ENCODE results near the gene PNPLA7. TPM values are rescaled to one million over a fixed set of nuclear protein-coding genes. Genes with fewer than 3 reads are reported as not detected.
A peak's percentile ranks its signal among the peaks of the same experiment; 100 is the strongest.

PNPLA7 gene
- total and polyA plus RNA-seq, 10 of the 15 experiments (the other 5 are each of a cell fraction or from before 2014, with no cell fraction given) = 0.04 to 0.85 (median 0.19) TPM; not detected in 1

DNA sequence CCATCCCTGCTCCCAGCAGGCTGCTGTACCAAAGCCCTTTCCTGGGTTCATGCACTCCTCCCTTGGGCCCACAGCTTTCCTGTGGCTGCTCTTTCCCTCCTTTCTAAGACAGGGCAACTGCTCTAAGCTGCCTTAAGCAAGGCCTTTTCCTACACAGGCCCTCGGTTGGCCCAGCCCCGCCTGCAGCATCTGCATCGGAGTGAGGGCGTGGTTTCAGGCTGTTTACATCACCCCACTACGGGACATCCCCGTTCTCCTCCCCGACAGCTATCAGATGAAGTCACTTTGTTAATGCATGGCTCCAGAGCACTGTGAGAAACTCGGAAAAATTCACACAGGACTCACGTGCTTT is 25.1 kb upstream of the PNPLA7 start:
- in situ Hi-C loops (cut with MboI) (no loop called here), intact Hi-C loops (cut with micrococcal nuclease; ENCODE audit: unreplicated experiment) (no loop called here)
- WGBS (ENCODE audit: insufficient coverage, insufficient replicate concordance, low lambda C conversion rate, missing lambda C conversion rate) = 36% methylated on average over 9 of the region's 9 CpGs
- Histone ChIP-seq H4K20me1 (ENCODE audit: control insufficient read depth, insufficient read depth) (no peaks in the 10 kb centered on the region), H3K27ac (ENCODE audit: control insufficient read depth, insufficient read depth) (no peak overlapping the region), H3K79me2 (ENCODE audit: control insufficient read depth, insufficient read depth, low read length) (peaks cover 26% of the 10 kb centered on the region), H3K4me1 (ENCODE audit: control insufficient read depth, insufficient read depth, low read length) (peaks cover 16% of the 10 kb centered on the region), H3K27me3 (replicated peaks in 1 of 2; ENCODE audit: control insufficient read depth in 2 of 2, insufficient read depth in 2 of 2, low read length in 1 of 2) (no peaks in the 10 kb centered on the region), H3K4me2 (ENCODE audit: control insufficient read depth, insufficient read depth) (no peak overlapping the region), H3K9me3 (replicated peaks; ENCODE audit: control insufficient read depth, insufficient read depth, low read length) (no peaks in the 10 kb centered on the region), H3K36me3 (ENCODE audit: control insufficient read depth in 2 of 2, insufficient read depth in 2 of 2, low read length in 1 of 2) (peaks cover 8 to 15% of the 10 kb centered on the region in 2 experiments), H3K9ac (ENCODE audit: control insufficient read depth, insufficient read depth, low read length) (no peak overlapping the region), H3K4me3 (0 out of 2 replicates have a peak overlapping the region, but pooled peaks have one; percentile 60), H2AFZ (ENCODE audit: control insufficient read depth, low read depth, low read length) (no peak overlapping the region)
- ChIA-PET POLR2A (interaction anchor here (1.1 kb wide), 1 partner anchor 116 kb away, joined by 3 read pairs; no protein-coding TSS in a partner anchor), SMC1A (ENCODE audit: uncharacterized antibody, unreplicated experiment) (interaction anchor here (1.0 to 1.3 kb wide), 3 partner anchors 15 to 24 kb away, joined by 3 to 4 read pairs (median 3); partner anchors contain the start of genes MRPL41 and ZMYND19), RAD21 (ENCODE audit: unreplicated experiment) (interaction anchor here (0.5 to 2.0 kb wide), 3 partner anchors 23 to 352 kb away, joined by 4 to 5 read pairs (median 4); partner anchors contain the start of gene MRPL41), CTCF (interaction anchor here (1.1 kb wide), 1 partner anchor 17 kb away, joined by 3 read pairs; no protein-coding TSS in a partner anchor)
- no TSS peak for BruUV-seq (replicated peaks)
- DNase-seq (ENCODE audit: low read depth, low spot score) (peak; percentile 13), FAIRE-seq (no peak), ATAC-seq (peak; percentile 42)
- TF ChIP-seq MTA2 (IDR thresholded peaks at IDR 0.05; ENCODE audit: low read depth) = no peak
- TF ChIP-seq ATF7 (IDR thresholded peaks at IDR 0.05; ENCODE audit: low read depth) = peak; percentile 28
- no peak for TF ChIP-seq RUNX3 (IDR thresholded peaks at IDR 0.05; ENCODE audit: low read length)
- TF ChIP-seq, protein P1, sequence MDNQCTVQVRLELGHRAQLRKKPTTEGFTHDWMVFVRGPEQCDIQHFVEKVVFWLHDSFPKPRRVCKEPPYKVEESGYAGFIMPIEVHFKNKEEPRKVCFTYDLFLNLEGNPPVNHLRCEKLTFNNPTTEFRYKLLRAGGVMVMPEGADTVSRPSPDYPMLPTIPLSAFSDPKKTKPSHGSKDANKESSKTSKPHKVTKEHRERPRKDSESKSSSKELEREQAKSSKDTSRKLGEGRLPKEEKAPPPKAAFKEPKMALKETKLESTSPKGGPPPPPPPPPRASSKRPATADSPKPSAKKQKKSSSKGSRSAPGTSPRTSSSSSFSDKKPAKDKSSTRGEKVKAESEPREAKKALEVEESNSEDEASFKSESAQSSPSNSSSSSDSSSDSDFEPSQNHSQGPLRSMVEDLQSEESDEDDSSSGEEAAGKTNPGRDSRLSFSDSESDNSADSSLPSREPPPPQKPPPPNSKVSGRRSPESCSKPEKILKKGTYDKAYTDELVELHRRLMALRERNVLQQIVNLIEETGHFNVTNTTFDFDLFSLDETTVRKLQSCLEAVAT (IDR thresholded peaks at IDR 0.05) = no peak
- peak; percentile 11; the same call in 1 of the 3 replicates for TF ChIP-seq POU2F2 (IDR thresholded peaks at IDR 0.05; ENCODE audit: borderline replicate concordance, low read depth, low read length)
- TF ChIP-seq, protein P2, sequence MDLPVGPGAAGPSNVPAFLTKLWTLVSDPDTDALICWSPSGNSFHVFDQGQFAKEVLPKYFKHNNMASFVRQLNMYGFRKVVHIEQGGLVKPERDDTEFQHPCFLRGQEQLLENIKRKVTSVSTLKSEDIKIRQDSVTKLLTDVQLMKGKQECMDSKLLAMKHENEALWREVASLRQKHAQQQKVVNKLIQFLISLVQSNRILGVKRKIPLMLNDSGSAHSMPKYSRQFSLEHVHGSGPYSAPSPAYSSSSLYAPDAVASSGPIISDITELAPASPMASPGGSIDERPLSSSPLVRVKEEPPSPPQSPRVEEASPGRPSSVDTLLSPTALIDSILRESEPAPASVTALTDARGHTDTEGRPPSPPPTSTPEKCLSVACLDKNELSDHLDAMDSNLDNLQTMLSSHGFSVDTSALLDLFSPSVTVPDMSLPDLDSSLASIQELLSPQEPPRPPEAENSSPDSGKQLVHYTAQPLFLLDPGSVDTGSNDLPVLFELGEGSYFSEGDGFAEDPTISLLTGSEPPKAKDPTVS (IDR thresholded peaks at IDR 0.05; ENCODE audit: low read depth, low read length) = no peak
- TF ChIP-seq NFYA (IDR thresholded peaks at IDR 0.05; ENCODE audit: borderline replicate concordance, low read depth, low read length) = no peak

Measured in GM12878 (cell line).